ENCODE results near the gene CLUH.

GRCh38 chr17:2709183-2709661 is 2.3 kb downstream of the CLUH start:
- TF ChIP-seq CTCF (IDR thresholded peaks at IDR 0.05) (no peak), EZH2 (IDR thresholded peaks at IDR 0.05; ENCODE audit: borderline replicate concordance, insufficient read depth, low read depth, low read length, poor library complexity, severe bottlenecking) (no peak)

All from B cell (primary cell).